ENCODE measurements around the gene AMH. TPM values are rescaled to one million over a fixed set of nuclear protein-coding genes. Genes with fewer than 3 reads are reported as not detected.

AMH gene
- total and polyA plus RNA-seq, 2 experiments from 2014 or later = 1.9 to 6.8 TPM

- Histone ChIP-seq H4K20me1 (replicated peaks; ENCODE audit: insufficient read depth) (no peaks in the 10 kb centered on the region), H3K27ac (ENCODE audit: low read depth) (no peak overlapping the region), H3K4me2 (no peak overlapping the region), H3K27me3 (ENCODE audit: insufficient read depth) (no peaks in the 10 kb centered on the region), H3K4me3 (no peak overlapping the region), H3K36me3 (ENCODE audit: insufficient read depth) (no peaks in the 10 kb centered on the region), H3K4me1 (ENCODE audit: insufficient read depth) (no peaks in the 10 kb centered on the region; the same call in 1 of the 2 replicates), H3K79me2 (replicated peaks; ENCODE audit: insufficient read depth) (no peaks in the 10 kb centered on the region), H3K9me2 (ENCODE audit: insufficient read depth) (no peaks in the 10 kb centered on the region), H2AFZ (no peak overlapping the region), H3F3A (replicated peaks; ENCODE audit: low read depth) (no peaks in the 10 kb centered on the region)
- H3K4me3 Mint-ChIP-seq = no peak overlapping the region
- H3K27me3 Mint-ChIP-seq (ENCODE audit: insufficient read depth, low read depth, poor library complexity) = peaks cover 9% of the 10 kb centered on the region
- no peaks in the 10 kb centered on the region for H3K36me3 Mint-ChIP-seq (ENCODE audit: low read depth)
- no peak for ATAC-seq
- H3K9me3 Mint-ChIP-seq = no peaks in the 10 kb centered on the region
- H3K27ac Mint-ChIP-seq = no peak overlapping the region
- TF ChIP-seq EZH2phosphoT487 (IDR thresholded peaks at IDR 0.05; ENCODE audit: unreplicated experiment) (no peak), JUNB (IDR thresholded peaks at IDR 0.05; ENCODE audit: unreplicated experiment) (no peak), CREB1 (CRISPR knock-in tag; IDR thresholded peaks at IDR 0.05; ENCODE audit: low read depth) (no peak), ZNF462 (CRISPR knock-in tag; IDR thresholded peaks at IDR 0.05) (no peak), NANOG (IDR thresholded peaks at IDR 0.05; ENCODE audit: borderline replicate concordance) (no peak), STAT1 (IDR thresholded peaks at IDR 0.05; ENCODE audit: unreplicated experiment) (no peak), EZH2 (IDR thresholded peaks at IDR 0.05; ENCODE audit: low read depth, unreplicated experiment) (no peak), CTCF (conservative IDR thresholded peaks at IDR 0.05; ENCODE audit: low read depth in 2 of 2) (no peak), ETS1 (IDR thresholded peaks at IDR 0.05) (no peak), ZNF331 (CRISPR knock-in tag; IDR thresholded peaks at IDR 0.05; ENCODE audit: low read depth) (no peak), ZNF114 (CRISPR knock-in tag; IDR thresholded peaks at IDR 0.05) (no peak), POLR2AphosphoS5 (IDR thresholded peaks at IDR 0.05; ENCODE audit: low read depth) (no peak), REST (IDR thresholded peaks at IDR 0.05; ENCODE audit: unreplicated experiment) (no peak)
- H3K4me1 Mint-ChIP-seq = no peaks in the 10 kb centered on the region
- DNase-seq (ENCODE audit: low spot score) = no peak
Observed at GRCh38 chr19:2260341-2260805, 11.2 kb downstream of the AMH start.

All from GM23338 (cell line).